ENCODE data around the gene RRAS. TPM values are rescaled to one million over a fixed set of nuclear protein-coding genes. Genes with fewer than 3 reads are reported as not detected.
A peak's percentile ranks its signal among the peaks of the same experiment; 100 is the strongest.

The RRAS gene
- polyA plus RNA-seq (2012; rRNA removed), result 113 and 141 TPM in 2 replicates
- 75.1 and 114 TPM in 2 replicates for polyA plus RNA-seq (2012; cell fraction: cytosol; rRNA removed)
- polyA plus RNA-seq (2012; cell fraction: nucleus; rRNA removed), result 85.4 and 90.9 TPM in 2 replicates

- Histone ChIP-seq H3K4me1 (ENCODE audit: control insufficient read depth in 1 of 2, insufficient read depth in 2 of 2, low read depth in 1 of 2, low read length in 1 of 2) (peaks cover 14 to 32% of the 10 kb centered on the region in 2 experiments), H3F3A (replicated peaks; ENCODE audit: insufficient read depth) (peaks cover 10% of the 10 kb centered on the region), H3K4me2 (peak within 1 kb of the TSS; percentile 97), H3K9me3 (no peaks in the 10 kb centered on the region), H3K4me3 (ENCODE audit: low read depth in 2 of 2, low read length in 1 of 2) (peak within 1 kb of the TSS; percentile 64 to 87), H4K20me1 (ENCODE audit: insufficient read depth) (peaks cover 11% of the 10 kb centered on the region), H3K36me3 (replicated peaks in 1 of 2; ENCODE audit: control insufficient read depth in 1 of 2, insufficient read depth in 2 of 2, low read length in 1 of 2) (peaks cover 6 to 7% of the 10 kb centered on the region in 2 experiments), H3K79me2 (ENCODE audit: insufficient read depth) (peaks cover 54% of the 10 kb centered on the region), H3K9ac (peak within 1 kb of the TSS; percentile 97), H3K9me2 (no peaks in the 10 kb centered on the region), H2AFZ (ENCODE audit: low read depth) (no peak within 1 kb of the TSS), H3K27ac (ENCODE audit: low read depth in 2 of 2, low read length in 1 of 2) (peak within 1 kb of the TSS; percentile 99 to 100), H3K27me3 (ENCODE audit: insufficient read depth) (no peaks in the 10 kb centered on the region)
- DNase-seq, result peak; percentile 95
- CTCF ChIA-PET, result interaction anchor here (0.8 to 5.2 kb wide), 4 partner anchors 32 to 70 kb away, joined by 3 to 31 read pairs (median 6); partner anchors contain the start of gene PRMT1
- POLR2A ChIA-PET, result interaction anchor here (0.6 to 1.3 kb wide), 10 partner anchors 8 to 210 kb away, joined by 3 to 5 read pairs (median 3); partner anchors contain the start of genes BCL2L12, CPT1C, IRF3 and NOSIP
- under 1% methylated on average over 46 of the region's 51 CpGs for WGBS (ENCODE audit: low lambda C conversion rate)
- TF ChIP-seq POLR2AphosphoS5 (IDR thresholded peaks at IDR 0.05; ENCODE audit: low read depth, low read length) (peak; percentile 59; the same call in 1 of the 2 replicates), RCOR1 (IDR thresholded peaks at IDR 0.05; ENCODE audit: low read length) (peak; percentile 8; the same call in 1 of the 2 replicates), EP300 (IDR thresholded peaks at IDR 0.05; ENCODE audit: borderline replicate concordance in 1 of 2, low read depth in 1 of 2, low read length in 1 of 2) (peak in 1 of 2 experiments; percentile 71; a peak in 1 of 4 replicates), CTCF (IDR thresholded peaks at IDR 0.05) (no peak), RFX5 (IDR thresholded peaks at IDR 0.05; ENCODE audit: low read length) (no peak; the same call in 1 of the 2 replicates), YY1 (IDR thresholded peaks at IDR 0.05; ENCODE audit: low read depth) (no peak; the same call in 1 of the 2 replicates), SIN3A (IDR thresholded peaks at IDR 0.05; ENCODE audit: borderline replicate concordance, low read depth, low read length) (peak; percentile 82; the same call in 1 of the 2 replicates), FOSL2 (IDR thresholded peaks at IDR 0.05; ENCODE audit: borderline replicate concordance, low read depth) (peak; percentile 90), NRF1 (IDR thresholded peaks at IDR 0.05; ENCODE audit: low read depth, low read length) (no peak; the same call in 1 of the 2 replicates), TEAD4 (IDR thresholded peaks at IDR 0.05; ENCODE audit: borderline replicate concordance, insufficient read depth) (peak; percentile 77; the same call in 1 of the 2 replicates), TAF1 (IDR thresholded peaks at IDR 0.05; ENCODE audit: borderline replicate concordance, low read depth, low read length) (peak; percentile 73), RXRA (IDR thresholded peaks at IDR 0.05; ENCODE audit: borderline replicate concordance, low read depth) (peak; percentile 73; the same call in 1 of the 2 replicates), TCF12 (IDR thresholded peaks at IDR 0.05) (peak; percentile 57; the same call in 1 of the 2 replicates), GATA2 (CRISPR knock-in tag; IDR thresholded peaks at IDR 0.05) (no peak), MEF2A (IDR thresholded peaks at IDR 0.05; ENCODE audit: borderline replicate concordance, low read depth) (no peak; the same call in 1 of the 2 replicates), USF2 (IDR thresholded peaks at IDR 0.05; ENCODE audit: borderline replicate concordance, low read depth, low read length) (no peak), SMC3 (IDR thresholded peaks at IDR 0.05; ENCODE audit: low read depth, low read length) (no peak), NFIC (IDR thresholded peaks at IDR 0.05; ENCODE audit: borderline replicate concordance) (peak; percentile 76), ELF1 (IDR thresholded peaks at IDR 0.05) (peak; percentile 78), GABPA (IDR thresholded peaks at IDR 0.05; ENCODE audit: low read depth) (peak; percentile 75)
- TF ChIP-seq, protein P1, sequence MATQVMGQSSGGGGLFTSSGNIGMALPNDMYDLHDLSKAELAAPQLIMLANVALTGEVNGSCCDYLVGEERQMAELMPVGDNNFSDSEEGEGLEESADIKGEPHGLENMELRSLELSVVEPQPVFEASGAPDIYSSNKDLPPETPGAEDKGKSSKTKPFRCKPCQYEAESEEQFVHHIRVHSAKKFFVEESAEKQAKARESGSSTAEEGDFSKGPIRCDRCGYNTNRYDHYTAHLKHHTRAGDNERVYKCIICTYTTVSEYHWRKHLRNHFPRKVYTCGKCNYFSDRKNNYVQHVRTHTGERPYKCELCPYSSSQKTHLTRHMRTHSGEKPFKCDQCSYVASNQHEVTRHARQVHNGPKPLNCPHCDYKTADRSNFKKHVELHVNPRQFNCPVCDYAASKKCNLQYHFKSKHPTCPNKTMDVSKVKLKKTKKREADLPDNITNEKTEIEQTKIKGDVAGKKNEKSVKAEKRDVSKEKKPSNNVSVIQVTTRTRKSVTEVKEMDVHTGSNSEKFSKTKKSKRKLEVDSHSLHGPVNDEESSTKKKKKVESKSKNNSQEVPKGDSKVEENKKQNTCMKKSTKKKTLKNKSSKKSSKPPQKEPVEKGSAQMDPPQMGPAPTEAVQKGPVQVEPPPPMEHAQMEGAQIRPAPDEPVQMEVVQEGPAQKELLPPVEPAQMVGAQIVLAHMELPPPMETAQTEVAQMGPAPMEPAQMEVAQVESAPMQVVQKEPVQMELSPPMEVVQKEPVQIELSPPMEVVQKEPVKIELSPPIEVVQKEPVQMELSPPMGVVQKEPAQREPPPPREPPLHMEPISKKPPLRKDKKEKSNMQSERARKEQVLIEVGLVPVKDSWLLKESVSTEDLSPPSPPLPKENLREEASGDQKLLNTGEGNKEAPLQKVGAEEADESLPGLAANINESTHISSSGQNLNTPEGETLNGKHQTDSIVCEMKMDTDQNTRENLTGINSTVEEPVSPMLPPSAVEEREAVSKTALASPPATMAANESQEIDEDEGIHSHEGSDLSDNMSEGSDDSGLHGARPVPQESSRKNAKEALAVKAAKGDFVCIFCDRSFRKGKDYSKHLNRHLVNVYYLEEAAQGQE (IDR thresholded peaks at IDR 0.05; ENCODE audit: low read depth, low read length), result peak; percentile 64; the same call in 1 of the 2 replicates
- TF ChIP-seq, protein P2, sequence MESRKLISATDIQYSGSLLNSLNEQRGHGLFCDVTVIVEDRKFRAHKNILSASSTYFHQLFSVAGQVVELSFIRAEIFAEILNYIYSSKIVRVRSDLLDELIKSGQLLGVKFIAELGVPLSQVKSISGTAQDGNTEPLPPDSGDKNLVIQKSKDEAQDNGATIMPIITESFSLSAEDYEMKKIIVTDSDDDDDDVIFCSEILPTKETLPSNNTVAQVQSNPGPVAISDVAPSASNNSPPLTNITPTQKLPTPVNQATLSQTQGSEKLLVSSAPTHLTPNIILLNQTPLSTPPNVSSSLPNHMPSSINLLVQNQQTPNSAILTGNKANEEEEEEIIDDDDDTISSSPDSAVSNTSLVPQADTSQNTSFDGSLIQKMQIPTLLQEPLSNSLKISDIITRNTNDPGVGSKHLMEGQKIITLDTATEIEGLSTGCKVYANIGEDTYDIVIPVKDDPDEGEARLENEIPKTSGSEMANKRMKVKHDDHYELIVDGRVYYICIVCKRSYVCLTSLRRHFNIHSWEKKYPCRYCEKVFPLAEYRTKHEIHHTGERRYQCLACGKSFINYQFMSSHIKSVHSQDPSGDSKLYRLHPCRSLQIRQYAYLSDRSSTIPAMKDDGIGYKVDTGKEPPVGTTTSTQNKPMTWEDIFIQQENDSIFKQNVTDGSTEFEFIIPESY (IDR thresholded peaks at IDR 0.05; ENCODE audit: borderline replicate concordance, low read depth), result 0 out of 2 replicates have a peak, but pooled peaks have one; percentile 54
- TF ChIP-seq, protein P3, sequence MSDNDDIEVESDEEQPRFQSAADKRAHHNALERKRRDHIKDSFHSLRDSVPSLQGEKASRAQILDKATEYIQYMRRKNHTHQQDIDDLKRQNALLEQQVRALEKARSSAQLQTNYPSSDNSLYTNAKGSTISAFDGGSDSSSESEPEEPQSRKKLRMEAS (IDR thresholded peaks at IDR 0.05; ENCODE audit: low read depth), result peak; percentile 5
These were observed at the start of gene RRAS for GRCh38 chr19:49640113-49640898. Gene RRAS (minus strand): TSS chr19:49640143. CDS start chr19:49640098, 45 bp downstream.

Measured in SK-N-SH (cell line).